Amniotic stem cell (primary cell): ENCODE data around the gene VAMP3.

Source experiments
- DNase-seq: peaks from one replicate; lab custom pipeline; 2025; lab: John Stamatoyannopoulos, UW

The VAMP3 gene, protein sequence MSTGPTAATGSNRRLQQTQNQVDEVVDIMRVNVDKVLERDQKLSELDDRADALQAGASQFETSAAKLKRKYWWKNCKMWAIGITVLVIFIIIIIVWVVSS

DNA sequence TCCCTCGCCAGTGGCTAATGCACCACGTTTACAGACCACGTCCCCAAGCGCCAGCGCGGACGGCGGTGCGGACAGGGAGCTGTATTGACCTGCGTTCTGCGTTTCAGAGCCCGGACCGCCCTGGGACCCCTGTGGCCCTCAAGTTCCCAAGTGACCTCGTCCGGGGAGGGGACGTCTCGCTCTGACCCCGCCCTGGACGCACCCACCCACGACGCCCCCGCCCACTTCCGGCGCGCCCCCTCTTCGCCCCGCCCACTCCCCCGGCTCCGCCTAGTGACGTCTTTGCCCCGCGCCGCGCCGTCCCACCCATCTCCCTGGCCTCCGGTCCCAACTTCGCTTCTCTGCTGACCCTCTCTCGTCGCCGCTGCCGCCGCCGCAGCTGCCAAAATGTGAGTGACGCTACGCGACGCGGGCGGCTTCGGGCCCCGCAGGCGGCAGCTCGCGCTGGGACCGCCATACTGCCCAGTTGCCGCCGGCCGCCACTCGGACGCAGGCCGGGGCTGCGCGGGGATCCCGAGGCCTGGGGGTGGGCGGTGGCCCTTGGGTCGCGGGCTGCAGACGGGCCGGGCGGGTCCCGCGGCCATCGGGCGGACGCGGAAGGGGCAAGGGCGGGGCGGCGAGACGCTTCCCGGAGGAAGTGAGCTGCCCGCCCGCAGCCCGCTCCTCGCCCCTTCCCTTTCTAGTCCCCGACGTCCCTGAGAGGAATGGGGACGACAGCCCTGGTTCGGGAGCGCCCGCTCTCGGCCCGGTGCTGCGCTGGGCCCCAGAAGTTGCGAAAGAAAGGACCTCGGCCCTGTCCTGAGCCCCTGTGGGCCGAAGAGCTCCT is at the start of gene VAMP3:
TSS of gene VAMP3 (plus strand) at position 300 of the 826 bp plus-strand sequence. CDS start at position 388, 88 bp downstream.
- DNase-seq, result peak; percentile 69

DNA sequence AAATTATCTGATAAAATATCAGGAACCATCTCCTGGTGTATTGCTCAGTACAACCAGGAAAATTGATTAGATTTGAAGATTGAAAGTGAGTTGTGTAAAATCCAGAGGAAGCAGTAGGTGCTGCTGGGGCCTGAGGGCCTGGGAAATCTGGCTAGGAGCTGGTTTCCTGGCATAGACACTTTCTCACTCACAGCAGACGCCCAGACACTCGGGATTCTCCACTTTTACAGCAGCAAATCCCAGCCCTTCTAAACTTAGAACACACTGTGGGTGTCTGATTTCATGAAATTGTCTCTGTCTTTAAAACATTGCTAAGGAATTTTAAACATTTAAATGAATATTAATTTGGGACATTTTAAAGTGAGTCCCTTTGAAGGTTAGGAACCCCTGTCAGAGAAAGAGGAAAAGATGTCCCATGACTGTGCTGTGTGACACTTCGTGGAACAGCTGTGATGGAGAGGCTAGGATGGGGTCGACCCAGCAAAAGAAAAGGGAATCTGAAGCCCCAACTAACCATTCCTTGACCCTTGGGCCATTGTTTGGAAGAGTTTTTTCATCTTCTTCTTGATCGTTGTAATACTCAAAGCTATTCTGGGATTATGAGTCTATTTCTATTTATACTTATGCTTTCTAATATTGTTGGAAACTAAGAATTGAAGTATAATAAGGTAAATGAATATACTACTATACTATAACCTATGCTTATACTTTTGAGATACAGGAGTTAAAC is 49.0 kb upstream of the VAMP3 start:
- no peak for DNase-seq

DNA sequence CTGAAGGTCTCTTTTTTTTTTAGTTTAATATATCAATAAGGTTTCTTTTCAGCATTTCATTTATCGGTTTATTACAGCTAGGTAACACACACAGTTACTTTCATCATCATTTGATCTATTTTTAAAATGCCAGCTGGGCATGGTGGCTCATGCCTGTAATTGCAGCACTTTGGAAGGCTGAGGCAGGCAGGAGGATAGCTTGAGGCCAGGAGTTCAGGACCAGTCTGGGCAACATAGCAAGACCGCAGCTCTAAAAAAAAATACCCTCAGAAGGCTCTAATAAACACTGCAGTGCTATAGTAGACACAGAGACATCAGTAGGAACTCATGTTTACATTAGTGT is 48.5 kb upstream of the VAMP3 start:
- no peak for DNase-seq

DNA sequence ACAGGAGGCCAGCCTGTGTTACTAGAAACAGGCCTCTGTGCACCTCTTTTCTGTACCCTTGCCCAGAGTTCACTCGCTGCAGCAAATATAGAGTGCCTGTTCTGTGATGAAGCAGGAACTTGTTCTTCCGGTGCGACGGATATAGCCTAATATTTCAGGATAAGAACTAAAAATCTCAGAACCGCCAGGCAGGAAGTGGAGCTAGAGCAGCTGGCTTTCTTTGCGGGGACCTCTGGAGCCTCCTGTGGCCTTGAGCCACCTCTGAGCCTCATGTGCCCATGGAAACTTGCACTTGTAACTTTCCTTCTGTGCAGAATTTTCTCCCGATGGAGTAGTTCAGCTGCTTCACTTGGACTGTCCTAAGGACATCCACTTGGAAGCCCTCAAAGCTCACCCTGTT is 44.5 kb upstream of the VAMP3 start:
- no peak for DNase-seq

DNA sequence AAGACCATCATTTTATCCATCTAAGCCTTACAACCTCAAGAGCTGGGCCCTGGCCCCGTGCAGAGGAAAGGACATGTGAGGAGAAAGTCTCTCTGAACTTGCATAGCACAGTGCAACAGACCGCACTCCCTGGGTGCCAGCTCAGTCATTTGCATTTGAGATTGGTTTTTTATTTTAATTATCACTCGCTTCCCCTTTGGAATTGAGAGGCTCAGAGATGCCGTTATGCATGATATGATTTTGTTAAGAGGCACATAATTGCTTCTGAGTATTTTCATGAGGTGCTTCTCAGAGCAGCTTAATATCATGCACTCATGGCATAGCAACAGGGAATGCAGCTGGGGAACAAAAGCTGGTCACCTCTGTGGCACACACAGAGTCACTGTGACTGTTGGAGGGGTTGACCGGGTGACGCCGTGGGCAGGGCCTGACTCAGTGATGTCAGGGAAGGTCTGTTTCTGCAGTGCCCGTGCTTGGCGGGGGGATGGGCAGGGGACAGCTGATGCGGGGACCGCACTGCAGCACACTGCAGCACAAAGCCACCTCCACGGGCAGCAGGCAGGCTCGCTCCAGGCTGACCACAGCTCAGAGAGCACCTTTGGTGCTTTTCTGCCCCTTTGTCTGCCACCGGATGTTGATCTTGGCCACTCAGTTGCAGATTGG is 43.2 kb upstream of the VAMP3 start:
- no peak for DNase-seq

DNA sequence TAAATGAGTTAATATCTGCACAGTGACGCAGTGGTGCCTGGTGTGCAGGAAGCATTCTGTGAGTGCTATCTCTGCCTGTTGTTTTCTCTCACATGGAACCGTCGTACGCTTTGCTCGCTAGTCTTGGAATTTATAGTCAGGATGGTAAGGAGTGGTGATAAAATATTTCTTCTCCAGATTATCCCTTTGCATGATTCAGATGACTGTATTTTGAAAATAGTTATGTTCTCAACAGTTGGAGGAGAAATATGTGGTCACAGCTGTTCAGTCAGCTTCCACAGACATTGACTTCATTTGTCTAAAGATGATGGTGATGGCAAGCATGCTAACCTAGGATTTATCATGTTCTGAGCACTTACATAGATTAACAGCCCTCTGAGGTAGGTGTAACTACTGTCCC is 41.3 kb upstream of the VAMP3 start:
- DNase-seq, result no peak

DNA sequence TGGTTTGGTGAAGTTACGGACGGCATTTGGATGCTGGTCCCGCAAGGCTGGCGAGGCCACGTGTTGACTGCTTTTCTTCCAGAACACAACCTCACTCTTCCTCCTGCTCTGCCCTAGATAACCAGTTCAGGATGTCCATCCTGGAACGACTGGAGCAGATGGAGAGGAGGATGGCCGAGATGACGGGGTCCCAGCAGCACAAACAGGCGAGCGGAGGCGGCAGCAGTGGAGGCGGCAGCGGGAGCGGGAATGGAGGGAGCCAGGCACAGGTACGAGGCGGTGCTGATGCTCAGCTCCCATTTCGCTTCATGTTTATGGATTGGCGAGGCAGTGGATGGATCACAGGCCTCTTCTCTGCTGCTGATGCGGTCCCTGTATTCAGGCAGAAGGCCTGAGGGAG is 38.8 kb upstream of the VAMP3 start:
- no peak for DNase-seq

DNA sequence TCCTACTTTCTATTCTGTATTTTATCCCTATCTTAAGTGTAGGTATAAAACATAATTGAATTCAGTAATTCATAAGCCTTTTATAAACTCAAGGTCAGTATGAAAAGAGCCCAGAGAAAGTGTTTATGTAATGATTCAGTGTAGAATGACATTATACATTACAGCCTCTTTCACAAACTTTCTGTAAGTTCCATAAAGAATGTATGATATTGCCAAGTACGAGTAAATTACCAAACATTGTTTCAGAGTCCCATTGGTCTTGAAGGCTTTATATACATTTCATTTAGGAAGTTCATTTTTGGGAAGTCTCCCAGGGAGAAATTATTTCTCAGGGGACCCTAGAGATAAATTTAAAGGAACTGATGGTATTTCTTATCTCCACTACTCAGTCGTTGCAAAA is 37.8 kb upstream of the VAMP3 start:
- DNase-seq, result no peak

DNA sequence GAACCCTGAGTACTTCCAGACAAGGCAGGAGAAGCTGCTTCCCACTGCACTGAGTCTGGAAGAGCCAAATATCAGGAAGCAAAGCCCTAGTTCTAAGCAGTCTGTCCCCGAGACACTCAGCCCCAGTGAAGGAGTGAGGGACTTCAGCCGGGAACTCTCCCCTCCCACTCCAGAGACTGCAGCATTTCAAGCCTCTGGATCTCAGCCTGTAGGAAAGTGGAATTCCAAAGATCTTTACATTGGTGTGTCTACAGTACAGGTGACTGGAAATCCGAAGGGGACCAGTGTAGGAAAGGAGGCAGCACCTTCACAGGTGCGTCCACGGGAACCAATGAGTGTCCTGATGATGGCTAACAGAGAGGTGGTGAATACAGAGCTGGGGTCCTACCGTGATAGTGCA is 33.1 kb upstream of the VAMP3 start:
- DNase-seq, result no peak

DNA sequence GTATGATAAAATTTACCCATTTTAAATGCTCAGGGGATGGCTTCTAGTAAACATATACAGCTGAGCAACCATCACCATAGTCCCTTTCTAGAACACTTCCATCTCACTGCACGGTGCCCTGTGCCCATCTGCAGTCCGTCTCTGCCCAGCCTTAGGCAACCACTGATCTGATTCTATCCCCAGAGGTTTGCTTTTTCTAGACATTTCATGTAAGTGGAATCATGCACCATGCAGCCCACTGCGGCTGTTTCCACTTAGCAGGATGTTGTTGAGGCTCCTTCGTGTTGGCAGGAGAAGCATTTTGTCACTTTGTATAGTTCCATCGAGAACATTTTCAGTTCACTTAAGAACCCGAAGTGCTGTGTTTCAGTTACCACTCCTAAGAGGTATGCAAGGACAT is 27.8 kb upstream of the VAMP3 start:
- no peak for DNase-seq

DNA sequence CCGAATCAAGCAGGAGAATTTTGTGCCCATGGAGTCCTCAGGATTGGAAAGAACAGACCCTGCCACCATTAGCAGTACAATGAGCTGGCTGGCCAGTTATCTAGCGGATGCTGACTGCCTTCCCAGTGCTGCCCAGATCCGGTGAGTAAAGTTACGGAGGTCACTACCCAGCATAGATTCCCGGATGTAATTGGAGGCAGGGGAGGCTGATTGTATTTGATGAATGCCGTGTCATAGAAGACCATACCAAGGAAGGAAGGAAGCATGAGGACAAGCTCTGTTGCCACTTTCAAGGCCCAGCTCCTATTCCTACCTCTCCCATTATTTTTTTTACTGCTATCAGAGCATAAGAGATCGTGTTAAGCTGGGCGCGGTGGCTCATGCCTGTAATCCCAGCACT is 26.2 kb upstream of the VAMP3 start:
- no peak for DNase-seq

DNA sequence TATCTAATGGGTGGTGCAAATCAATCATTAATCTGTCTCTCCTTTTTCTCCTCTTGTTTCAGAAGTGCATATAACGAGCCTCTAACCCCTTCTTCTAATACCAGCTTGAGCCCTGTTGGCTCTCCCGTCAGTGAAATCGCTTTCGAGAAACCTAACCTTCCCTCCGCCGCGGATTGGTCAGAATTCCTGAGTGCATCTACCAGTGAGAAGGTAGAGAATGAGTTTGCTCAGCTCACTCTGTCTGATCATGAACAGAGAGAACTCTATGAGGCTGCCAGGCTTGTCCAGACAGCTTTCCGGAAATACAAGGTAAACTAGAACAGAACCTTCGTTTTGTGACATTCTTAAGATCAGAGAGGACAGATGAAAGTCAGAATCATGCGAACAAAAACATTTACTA is 25.3 kb upstream of the VAMP3 start:
- DNase-seq, result no peak

DNA sequence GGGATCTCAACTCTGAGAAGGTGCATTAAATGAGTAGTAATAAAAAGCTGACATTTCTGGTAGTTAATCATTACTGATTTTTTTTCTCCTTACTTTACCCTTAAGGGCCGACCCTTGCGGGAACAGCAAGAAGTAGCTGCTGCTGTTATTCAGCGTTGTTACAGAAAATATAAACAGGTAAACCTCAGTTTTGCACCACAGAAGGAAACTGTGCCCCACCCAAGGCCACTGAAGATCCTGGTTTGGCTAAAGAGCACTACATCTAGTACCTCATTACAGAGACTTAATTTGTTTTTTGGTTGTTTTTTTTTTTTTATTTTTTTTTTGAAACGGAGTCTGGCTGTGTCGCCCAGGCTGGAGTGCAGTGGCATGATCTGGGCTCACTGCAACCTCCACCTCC is 23.5 kb upstream of the VAMP3 start:
- no peak for DNase-seq

DNA sequence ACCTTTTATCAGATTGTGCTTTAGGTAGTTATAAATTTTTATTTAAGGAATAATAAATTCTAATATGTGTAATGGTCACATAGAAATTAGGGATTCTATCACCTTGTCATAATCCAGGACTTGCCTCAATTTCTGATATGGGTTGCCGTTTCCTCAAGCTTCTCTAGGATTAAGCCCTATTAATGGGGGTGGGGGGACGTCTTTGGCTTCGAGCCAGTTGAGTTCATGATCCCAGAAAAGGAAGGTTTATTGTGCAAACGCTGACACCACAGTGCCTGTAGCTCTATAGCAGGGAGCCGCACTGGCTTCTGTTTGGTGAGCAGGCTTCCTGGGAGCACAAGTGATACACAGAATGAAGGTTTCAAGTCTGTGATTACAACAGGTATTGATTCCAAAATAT is 22.0 kb upstream of the VAMP3 start:
- no peak for DNase-seq

DNA sequence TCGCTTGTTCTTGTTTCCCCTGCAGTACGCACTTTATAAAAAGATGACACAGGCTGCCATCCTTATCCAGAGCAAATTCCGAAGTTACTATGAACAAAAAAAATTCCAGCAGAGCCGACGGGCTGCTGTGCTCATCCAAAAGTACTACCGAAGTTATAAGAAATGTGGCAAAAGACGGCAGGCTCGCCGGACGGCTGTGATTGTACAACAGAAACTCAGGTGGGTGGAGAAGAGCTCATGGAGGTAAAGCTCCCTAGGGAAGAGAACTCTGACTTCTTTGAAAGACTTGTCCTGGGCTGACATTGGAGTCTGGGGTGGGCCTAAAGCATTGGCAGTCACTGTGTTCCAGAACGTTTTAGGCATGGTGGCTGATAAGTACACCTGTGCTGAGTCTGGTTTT is 19.9 kb upstream of the VAMP3 start:
- no peak for DNase-seq

DNA sequence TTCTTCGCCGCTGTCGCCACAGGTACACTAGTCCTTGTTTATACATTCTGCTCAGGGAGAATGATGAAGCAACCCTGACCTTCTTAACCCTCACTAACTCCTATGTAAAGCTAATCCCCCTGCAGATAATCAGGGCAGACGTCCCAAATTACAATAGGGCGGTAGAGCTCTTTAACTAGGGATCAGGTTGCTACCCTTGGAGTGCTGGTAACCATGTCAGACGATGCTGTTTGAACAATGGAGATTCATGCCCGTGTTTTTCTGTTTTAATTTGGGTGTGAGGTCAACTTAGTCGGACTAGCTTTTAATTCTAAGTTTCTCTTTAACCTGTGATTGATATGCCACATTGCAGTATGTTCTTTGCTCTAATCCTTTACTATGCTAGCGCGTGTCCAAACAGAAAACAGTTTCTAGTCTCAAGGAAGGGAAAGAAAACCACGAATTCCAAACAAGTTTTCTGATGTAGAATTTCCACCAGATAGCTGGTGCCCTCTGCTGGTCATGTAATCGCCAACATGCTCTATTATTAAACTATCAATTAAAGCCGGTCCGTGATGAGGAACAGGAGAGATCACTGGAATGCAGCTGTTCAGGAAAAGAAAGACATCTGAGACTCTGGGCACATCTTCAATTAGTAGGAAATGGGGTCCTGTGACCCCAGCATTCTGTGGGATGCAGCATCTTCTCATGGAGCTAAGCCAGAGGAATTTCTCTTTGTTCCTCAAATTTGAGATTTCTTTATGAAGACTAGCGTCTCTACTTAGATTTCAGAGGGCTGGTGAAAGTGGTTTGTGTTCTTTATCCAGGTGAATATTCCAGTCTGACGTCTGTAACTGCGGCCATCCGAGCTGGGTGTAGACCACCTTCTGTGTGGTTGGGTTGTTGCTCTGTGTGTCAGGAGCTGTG is 18.3 kb upstream of the VAMP3 start:
- peak; percentile 56 for DNase-seq

DNA sequence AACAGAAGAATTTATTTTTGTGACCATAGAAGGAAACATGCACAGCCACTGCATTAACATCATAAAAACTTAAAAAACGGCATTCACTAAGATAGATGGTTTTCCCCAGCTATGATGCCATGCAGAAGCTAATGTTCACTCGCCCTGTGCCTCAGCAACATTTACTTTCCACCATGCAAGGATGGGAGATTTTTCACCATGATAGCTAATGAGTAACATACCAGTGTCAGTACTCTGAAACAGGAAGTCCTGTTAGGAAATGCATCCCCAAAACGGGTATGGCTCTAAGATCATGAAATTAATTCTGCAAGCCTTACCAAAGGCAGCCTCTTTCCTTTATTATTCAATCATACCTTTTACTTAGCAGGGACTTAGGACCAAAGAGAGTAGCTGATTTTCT is 17.5 kb upstream of the VAMP3 start:
- no peak for DNase-seq

DNA sequence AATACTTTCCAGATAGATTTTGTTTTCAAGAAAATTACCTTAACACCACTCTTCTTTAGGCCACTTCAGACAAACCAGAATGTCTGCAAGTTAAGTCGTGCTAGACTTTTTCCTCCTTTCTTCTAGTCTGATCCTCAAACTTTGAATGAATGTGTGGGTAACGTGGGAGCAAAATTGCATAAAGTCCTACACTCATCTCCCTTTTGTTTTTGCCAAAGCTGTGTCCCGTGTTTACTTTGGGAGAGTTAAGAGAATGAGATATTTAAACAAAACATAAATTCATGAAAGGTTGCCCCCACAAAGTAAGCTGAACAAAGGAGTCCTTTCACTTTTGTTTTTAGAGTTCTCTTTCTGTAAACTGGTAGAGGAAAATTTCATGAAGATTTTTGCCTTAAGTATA is 16.9 kb upstream of the VAMP3 start:
- DNase-seq, result no peak

DNA sequence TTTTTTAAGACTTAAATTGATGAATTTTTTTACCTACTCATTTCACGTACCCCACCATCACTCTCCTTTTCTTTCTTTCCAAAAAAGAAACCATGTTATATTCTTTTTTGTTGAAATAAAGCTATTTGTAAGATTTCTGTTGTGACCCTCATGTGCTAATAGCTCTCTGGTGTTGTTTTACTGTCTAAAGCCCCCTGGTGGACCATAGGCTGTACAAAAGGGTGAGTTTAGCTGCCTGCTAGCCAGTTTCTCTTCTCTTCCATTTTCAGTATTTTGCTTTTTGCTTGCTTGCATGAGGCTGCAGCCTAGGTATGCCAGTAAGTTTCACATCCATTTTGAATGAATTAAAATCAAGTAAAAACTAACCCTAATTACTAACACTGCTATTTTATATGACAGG is 15.6 kb upstream of the VAMP3 start:
- no peak for DNase-seq

DNA sequence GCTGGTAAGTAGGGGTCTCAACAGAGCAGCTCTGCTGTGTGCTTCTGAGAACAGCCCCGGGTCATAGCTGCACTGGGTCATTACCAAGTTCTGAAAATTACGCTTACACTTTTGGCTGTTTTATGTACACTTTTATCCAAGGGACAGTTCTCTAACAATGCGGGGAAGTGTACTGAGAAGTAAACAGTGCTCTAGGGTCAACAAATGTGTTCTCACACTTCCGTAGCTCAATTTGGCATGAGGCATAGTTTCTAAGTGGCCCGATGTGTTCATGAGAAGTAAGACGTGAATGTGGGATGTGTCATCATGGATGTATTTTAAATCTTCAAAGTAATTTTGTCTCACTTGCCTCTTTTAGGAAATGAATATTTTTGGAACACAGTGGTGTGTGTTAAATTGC is 10.9 kb upstream of the VAMP3 start:
- no peak for DNase-seq

DNA sequence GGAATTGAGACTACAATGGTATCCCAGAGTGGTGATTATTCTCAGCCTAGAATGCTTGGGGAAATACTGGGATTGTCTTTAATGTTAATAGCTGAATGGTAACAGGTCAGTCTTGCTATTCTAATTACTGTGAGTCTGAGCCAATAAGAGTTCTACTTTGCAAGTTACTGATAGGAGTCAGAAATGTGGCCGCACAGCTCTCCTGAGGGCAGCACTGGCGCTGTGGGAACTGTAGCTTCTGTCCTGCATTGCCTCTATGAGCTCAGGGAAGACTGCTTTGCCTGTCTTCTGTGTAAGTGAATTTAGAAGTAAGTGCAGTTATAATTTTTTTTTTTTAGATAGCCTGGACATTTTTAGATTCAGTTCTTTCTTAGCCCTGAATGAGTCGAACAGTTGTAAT is 10.0 kb upstream of the VAMP3 start:
- no peak for DNase-seq

DNA sequence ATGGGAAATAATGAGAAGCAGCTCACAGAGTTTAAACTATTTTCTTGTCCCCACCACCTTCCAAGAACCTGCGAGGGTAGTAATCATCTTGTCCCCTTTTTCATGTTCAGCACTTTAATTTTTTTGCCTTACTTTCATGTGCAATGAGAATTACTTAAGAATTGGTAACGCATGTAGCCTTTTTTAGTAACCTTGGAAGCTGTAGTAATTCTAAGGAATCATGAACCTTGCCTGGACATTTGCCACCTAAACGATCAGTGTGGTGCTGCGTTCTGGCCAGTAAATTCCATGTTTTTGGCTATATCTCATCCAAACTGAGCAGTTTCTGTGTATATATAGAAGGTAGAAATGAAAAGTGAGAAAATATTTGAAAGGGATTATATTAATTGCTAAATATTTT is 3.9 kb upstream of the VAMP3 start:
- DNase-seq, result no peak
